ENCODE measurements around the gene MAGI2.

DNA sequence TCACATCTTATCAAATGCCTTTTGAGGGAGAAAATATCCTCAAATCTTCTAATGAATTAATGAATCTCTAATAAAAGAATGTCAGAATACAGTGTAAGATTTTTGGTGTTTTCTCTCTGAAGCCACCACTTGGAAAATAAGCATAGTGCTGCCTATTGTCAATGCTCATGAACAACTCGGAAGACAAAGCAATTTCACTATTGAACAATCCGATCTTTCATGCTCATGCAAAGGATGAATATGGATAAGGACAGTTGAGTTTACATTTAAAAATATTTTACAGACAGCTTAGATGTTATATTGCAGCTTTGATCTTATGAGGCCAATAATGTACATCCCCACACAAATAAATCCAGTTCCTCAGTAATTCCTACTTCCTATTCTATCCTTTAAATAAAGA lies 40.6 kb downstream of the MAGI2 start:
- TF ChIP-seq, protein P1, sequence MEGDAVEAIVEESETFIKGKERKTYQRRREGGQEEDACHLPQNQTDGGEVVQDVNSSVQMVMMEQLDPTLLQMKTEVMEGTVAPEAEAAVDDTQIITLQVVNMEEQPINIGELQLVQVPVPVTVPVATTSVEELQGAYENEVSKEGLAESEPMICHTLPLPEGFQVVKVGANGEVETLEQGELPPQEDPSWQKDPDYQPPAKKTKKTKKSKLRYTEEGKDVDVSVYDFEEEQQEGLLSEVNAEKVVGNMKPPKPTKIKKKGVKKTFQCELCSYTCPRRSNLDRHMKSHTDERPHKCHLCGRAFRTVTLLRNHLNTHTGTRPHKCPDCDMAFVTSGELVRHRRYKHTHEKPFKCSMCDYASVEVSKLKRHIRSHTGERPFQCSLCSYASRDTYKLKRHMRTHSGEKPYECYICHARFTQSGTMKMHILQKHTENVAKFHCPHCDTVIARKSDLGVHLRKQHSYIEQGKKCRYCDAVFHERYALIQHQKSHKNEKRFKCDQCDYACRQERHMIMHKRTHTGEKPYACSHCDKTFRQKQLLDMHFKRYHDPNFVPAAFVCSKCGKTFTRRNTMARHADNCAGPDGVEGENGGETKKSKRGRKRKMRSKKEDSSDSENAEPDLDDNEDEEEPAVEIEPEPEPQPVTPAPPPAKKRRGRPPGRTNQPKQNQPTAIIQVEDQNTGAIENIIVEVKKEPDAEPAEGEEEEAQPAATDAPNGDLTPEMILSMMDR (IDR thresholded peaks at IDR 0.05), result no peak
- TF ChIP-seq POLR2AphosphoS5 (IDR thresholded peaks at IDR 0.05), result no peak
- TF ChIP-seq POLR2A (IDR thresholded peaks at IDR 0.05), result no peak

Data from breast epithelium (tissue), 3 donors.